ENCODE measurements around the gene UPF1.

DNA sequence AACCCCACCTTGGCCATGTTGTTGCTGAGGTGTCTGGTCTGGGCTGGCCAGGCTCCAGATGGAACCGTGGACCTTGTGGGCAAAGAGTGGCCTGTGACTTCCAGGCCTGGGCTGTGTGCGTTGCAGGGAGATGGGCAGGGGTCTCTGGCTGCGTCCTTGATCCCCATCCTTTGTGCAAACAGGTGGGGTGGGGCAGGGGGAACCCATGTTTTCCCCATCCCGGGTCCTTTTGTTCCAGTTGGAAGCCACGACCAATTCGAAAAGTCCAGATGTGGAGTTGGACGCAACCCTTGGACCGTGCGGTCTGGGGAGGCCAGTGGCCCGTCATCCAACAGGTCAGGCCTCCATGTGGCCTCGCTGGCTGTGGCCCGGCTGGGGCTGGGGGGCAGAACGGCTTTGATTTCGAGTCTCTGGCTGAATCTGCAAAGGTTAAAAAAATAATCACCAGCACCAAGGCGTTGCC, 27.6 kb upstream of the UPF1 start:
- TF ChIP-seq, protein P1, sequence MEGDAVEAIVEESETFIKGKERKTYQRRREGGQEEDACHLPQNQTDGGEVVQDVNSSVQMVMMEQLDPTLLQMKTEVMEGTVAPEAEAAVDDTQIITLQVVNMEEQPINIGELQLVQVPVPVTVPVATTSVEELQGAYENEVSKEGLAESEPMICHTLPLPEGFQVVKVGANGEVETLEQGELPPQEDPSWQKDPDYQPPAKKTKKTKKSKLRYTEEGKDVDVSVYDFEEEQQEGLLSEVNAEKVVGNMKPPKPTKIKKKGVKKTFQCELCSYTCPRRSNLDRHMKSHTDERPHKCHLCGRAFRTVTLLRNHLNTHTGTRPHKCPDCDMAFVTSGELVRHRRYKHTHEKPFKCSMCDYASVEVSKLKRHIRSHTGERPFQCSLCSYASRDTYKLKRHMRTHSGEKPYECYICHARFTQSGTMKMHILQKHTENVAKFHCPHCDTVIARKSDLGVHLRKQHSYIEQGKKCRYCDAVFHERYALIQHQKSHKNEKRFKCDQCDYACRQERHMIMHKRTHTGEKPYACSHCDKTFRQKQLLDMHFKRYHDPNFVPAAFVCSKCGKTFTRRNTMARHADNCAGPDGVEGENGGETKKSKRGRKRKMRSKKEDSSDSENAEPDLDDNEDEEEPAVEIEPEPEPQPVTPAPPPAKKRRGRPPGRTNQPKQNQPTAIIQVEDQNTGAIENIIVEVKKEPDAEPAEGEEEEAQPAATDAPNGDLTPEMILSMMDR (conservative IDR thresholded peaks at IDR 0.05; ENCODE audit: low read length), result no peak
- no peak for TF ChIP-seq EZH2phosphoT487 (IDR thresholded peaks at IDR 0.05; ENCODE audit: borderline replicate concordance, low read depth, low read length)

Measured in OCI-LY7 (cell line).